HG02678 (cell line): ENCODE results near the gene FNDC3B.

ENCODE experiments used
- ATAC-seq: cut with Tn5 transposase; IDR thresholded peaks from one replicate; pipeline ENCODE4 v1.9.1; 2021; ENCODE audit warnings: mild to moderate bottlenecking, moderate library complexity; ENCODE audit not compliant: unreplicated experiment

Gene FNDC3B

DNA sequence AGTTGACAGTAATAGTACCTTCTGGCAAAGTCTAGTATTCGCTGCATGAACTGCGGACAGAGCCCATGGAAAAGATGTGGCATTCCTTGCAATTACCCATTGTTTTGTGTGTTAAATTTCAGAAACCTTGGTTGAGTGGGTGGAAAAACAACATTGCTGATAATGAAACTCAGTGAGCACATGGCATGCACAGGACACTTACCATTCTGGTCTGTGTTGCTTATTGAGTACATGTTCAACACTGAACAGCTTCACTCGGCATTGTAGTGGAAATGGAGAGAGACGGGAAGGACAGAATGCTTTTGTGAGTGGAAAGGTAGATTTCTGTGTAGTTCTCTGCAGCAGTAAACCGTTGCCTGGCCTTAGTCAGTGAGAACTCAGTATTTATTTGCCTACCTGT, 165.3 kb downstream of the FNDC3B start:
- ATAC-seq = no peak

DNA sequence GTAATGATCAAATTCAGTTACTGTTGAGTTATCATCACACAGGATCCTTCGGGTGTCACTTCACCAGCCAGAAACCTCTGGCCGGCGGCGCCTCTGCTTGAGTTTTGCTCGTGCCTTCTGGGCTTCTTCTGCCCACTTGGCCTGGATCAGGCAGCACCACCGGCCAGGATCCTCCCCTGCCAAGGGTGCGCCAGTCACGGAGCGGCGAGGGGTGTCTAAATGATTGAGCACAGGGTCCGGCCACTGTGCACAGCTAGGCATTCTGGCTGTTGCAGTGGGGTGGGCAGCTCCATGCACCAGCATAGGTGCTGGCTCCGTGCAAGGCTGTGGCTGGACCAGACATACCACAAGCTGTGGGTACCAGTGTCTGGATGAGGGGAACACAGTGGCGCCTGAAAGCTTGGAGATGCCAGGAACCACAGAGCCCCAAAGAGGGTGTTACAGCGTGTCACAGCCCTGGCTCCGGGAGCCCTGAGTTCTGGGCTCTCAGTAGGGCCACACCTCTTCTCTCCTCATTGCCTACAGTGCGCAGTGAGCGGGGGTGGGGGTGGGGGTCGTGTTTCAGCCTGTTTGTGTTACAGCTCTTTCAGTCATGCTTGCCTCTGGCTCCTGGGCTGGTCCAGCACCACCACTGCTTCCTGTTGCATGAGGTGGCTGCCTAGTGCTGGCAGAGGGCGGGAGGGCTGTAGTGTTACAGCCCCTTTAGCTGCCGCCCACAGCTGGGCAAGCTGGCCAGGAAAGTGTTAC, 169.4 kb downstream of the FNDC3B start:
- no peak for ATAC-seq

DNA sequence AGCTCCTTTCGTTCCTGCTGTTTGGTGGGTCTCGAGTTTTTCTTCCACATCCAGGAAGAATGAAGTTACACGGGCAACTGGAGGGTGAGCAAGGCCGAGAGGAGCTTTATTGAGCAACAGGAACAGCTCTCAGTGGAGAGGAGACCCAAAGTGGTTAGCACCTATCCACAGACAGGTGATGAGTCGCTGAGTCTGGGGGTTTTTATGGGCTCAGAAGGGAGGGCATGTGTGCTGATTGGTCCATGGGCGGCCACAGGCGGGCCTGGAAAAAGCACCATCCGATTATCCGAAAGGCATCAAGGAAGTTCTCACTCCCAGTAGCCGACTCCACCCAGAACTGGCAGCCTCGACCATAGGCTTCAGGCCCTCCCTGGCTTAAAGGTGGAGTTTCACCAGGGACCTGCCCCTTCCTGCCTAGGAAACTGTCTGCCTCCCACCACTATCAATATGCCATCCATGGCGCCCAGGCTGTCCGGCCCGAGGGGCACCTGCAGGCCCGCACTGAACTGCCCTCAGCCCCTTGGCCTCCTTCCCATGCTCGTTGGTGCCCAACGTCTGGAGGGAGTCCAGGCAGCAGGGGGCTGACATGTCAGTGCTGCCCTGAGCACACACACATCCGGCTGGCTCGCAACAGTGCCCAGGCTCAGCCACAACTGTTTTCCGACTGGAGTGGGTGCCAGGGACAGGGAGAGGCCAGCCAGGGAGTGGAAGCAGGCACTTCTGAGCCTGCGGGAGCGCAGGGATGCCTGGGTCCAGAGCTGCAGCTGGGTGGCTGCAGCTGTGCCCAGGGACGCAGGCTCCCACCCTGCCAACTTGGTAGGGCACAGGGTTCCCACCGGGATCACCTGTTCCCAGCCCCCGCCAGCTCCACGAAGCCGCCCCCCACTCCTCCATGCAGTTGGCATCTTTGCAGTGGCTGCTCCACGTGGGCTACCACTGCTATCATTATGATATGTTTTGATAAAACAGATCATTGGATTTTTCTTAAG, 170.2 kb downstream of the FNDC3B start:
- ATAC-seq = no peak

DNA sequence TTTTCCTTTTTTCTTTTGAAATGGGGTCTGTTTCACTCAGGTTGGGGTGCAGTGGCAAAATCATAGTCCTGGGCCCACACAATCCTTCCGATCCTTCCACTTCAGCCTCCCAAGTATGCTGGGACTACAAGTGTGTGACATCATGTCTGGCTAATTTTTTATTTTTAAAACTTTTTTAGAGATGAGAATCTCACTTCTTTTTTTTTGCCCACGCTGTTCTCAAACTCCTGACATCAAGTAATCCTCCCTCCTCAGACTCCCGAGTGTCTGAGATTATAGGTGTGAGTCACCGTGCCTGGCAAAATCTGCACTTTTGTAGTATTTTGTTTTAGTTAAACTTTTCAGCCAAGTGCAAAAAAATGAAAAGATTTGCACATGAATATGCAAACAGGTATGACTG, 171.0 kb downstream of the FNDC3B start:
- ATAC-seq = no peak

DNA sequence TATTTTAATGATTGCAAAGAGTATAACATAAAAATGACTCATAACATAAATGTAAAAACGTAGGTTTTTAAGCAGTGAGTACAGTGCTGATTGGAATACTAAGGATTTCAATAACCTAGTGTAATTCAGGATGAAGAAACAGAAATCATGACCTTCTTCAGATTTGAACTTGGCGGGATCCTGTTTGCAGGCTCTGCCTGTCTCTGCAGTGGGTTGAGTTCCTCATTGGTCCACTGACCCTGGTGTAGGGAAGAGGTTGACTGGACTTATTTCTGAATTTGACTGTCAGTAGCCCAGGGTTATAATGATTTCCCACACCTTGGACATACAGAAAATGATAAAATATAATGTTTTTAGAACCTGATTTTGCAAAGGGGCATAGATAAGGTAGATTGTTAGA, 171.7 kb downstream of the FNDC3B start:
- no peak for ATAC-seq

DNA sequence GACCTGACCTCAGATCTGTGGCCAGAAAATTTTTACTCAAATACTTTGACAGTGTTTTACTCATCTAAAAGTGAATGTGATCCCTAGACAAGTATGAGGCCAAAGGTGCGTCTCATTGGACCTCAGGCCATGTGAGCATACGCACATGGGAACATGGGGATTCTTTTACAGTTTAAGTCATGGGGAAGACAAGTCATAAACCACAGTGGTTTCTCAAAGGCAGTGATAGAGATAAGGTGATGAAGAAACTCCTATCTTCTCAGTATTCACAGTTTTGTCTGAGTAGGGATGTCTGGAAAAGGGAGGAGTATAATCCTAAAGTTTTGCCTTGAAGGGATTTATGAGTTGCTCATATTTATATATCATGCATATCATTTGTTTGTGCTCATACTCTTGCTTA, 173.8 kb downstream of the FNDC3B start:
- ATAC-seq = no peak

DNA sequence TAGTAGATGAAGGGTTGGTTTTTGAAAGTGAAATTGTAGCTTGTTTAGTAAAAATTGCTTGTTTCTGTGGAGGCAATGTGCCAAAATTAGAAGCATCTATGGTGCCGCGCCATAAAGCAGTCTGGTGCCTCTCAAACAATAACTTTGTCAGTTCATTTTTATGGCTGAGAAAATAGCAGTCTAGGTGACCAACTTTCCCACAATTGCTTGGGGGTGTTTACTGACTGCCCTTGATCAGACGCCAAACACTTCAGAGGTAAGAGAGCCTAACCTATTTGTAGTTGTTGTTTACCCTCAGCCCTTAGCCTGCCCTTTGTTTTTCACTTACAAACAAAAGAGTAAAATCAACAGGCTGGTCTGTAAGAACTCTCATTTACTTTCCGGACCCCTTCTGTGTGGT, 174.5 kb downstream of the FNDC3B start:
- ATAC-seq = no peak

DNA sequence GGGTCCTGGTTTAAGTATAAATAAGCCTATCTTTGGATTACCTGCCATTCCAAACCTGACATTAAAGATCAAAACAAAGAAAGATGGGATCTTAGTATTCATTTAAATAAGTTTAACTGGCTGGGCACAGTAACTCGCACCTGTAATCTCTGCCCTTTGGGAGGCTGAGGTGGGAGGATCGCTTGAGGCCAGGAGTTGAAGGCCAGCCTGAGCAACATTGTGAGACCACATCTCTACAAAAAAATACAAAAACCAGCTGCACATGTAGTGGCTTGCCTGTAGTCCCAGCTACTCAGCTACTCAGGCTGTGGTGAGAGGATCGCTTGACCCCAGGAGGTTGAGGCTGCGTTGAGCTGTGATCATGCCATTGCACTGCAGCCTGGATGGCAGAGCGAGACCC, 176.9 kb downstream of the FNDC3B start:
- ATAC-seq = no peak

DNA sequence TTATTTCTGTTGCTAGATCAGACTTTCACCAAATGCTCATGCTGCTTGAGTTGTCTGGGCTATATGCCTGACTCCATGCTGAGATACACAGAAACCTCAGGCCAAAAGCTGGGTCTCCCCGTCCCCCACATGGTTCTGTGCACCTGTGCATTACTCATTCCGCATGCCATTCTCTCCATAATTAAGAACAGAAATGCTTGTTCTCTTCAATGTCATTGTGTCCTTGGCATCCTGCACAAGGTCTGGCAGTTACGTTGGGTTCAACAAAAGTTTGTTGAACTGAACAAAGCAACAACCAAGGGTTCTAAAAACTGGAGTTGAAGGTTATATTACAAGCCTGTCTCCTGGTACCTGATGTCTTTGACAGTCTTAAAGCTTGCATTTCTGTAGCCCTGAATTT, 177.5 kb downstream of the FNDC3B start:
- no peak for ATAC-seq

DNA sequence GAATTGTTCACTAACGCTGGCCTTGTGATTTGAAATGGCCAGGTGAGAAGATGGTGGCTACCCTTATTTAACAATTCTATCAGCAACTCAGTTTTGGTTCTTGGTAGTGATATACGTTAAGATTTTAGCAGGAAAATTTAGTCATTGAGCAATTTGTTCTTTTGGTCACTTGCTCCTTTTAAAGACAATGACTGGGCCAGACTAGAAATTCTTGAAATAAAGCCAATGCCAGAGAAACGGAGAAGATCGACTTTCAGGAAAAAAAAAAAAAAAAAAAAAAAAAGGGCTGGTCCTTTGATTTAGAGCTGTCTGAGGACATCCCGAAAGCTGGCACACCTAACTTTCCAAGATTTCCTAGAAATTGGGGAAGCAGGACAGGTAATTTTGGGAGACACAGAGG, 178.5 kb downstream of the FNDC3B start:
- ATAC-seq = no peak

DNA sequence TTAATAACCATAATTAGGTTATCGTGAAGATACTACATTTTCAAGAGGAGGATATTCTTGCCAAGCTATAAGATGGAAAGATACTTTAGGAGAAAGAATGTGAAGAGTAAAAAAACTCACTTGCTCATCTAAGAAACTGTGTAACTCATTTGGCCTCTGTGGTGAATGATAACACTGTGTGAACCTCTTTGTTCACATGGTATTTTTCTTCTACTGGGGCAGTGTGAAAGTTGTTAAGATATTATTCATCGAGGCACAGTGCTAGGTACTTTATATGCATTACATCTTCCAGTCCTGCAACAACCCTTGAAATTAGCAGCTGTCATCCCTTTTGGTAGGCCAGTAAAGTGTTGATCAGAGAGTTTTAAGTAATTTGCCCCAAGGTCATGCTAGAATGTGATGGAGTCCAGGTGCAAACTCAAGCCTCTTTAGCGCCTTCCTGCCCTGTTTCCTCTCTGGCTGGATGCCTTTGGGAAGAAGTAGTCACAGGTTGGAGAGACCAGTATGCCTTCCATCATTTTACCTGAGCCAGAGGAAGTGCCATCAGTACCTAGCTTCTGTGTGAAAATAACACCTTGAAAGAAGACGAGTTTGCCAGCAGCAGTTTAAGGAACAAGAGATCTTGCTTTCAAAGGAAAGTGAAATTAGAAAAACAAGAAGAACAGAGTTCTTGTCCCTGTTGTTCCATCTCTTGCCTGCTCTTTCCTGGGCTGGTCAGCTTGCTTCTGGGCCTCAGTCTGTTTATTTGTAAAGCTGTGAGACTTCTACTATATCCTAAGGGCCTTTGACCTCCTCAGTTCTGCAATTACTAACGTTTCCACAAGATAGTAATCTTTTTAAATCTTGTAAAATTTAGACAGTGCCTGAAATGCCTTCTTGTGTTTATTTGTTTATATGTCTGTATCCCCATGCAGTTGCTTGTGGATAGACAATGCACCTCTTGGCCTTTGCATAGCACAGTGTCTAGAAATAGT, 179.3 kb downstream of the FNDC3B start:
- ATAC-seq = no peak

DNA sequence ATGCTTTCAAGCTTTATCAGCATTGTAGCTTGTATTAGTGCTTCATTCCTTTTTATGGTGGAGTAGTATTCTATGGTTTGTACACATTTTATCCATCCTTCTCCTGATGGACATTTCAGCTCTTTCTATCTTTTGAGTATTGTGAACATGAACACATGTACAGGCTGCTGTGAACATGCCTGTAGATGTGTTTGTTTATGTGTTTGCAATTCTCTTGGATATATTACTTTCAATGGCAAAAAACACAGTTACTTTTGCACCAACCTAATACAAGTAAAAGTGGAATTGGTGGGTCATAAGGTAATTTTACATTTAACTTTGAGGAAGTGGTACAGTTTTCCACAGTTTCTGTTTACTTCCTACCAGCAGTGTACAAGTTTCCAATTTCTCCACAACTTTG, 180.4 kb downstream of the FNDC3B start:
- no peak for ATAC-seq

DNA sequence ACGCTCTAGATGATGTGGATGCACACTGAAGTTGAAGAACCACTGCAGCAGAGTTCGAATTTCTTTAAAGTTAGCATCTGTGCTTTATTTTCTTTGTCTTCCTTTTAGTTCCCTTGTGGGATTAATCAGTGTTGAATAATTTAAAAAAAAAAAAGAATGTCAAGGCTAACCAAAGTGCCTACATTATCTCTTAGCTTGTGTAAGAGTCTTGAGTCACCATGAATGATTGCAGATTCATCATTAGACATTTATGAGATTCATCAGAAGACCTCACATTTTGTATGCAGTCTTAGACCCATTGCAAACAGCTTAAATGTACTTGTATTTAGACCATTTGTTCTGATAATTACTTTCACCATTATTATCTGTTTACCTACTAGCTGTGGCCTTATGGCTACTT, 182.2 kb downstream of the FNDC3B start:
- ATAC-seq = no peak

DNA sequence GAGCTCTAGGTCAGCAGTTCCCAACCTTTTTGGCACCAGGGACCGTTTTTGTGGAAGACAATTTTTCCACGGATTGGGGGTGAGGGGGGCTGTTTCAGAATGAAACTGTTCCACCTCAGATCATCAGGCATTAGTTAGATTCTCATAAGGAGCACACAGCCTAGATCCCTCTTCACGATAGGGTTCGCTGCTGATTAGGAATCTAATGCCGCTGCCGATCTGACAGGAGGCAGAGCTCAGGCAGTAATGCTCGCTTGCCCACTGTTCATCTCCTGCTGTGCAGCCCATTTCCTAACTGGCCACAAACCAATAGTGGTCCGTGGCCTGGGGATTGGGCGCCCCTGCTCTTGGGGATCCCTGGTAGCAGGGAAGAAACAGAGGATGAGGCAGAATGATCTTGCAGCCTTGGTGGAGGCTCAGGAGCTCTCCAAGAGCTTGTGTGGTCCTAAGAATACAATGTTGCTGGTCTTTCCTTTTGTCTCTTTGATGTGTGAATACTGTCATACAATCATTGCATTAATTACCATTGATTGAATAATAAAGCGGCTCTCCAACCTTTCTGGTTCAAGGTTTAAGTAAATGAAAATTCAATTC, 183.2 kb downstream of the FNDC3B start:
- ATAC-seq = no peak

DNA sequence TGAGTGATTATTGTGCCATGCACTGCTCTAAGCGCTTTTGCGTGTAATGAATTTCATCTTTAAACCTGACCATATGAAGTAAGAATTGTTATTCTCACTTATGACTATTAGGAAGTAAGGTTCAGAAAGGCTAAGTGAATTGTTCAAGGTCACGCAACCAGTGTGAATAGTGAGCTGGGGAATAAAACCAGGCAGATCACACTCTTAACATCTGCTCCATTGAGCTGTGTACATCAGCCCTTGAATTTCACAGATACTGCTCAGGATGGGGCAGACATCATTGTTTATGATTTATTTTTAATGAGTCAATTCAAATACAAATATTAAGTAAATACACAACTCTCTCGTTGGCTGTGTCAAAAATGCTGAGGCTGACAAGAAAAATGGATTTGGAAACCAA, 184.5 kb downstream of the FNDC3B start:
- no peak for ATAC-seq

DNA sequence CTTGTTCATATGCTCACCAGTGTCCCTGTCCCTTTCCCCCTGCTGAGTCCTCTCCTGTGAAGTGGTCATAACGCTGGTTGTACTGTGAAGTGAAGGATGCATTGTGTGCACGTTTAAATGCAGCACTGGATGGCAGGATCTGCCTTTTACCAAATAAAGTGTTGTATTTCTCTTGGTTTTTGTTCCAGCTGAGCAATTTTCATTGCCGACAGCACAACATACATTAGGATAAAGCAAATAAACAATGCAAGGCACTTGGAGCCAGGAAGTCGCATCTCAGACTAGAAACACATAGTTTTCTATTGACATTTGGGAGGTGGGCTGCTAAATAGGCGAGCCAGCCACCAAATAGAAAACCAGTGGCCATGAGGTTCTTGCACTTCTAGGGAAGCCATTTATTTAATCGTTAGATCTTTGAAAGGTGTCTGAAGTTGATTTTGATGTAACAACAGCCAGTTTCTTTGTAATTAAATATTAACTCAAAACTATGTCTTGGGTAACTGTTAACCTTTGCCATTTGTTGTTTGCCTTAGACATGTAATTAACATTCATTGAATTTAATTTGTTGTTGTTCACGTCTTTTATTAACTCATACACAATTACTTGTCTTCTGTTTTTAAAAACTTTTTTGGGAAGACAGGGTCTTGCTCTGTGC, 185.3 kb downstream of the FNDC3B start:
- no peak for ATAC-seq

DNA sequence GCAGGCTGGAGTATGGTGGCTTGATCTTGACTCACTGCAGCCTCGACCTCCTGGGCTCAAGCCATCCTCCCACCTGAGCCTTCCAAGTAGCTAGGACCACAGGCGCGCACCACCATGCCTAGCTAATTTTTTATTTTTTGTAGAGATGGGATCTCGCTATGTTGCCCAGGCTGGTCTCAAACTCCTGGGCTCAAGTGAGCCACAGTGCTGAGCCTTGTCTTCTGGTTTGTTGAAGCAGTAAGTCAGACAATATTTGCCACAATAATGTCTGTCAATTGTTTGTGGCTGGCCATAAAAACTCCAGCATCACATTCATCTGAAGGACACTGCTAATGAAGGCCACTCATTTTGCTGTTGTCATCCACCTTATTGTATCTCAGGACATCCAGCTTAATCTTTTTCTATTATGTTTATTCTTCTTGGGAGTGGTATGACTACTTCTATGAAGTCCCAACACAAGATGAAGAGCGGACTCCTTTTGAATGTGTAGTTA, 185.9 kb downstream of the FNDC3B start:
- no peak for ATAC-seq

DNA sequence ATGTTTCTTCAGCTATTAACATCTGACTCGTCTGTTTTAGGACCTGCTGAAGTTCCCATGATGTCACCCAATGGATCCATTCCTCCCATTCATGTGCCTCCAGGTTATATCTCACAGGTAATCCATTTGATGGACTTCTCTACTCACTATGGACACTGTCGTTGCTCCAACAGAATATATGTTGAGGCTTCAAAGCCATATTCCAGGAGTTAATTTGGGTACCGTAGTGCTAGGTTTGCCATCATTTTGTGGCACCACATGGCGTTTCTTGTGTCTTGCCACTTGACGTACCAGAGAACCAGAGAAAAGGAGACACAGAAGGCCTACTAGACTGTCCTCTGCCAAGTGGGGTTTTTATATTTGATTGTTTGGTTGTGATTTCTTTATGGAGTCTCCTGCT, 187.5 kb downstream of the FNDC3B start:
- ATAC-seq = no peak

DNA sequence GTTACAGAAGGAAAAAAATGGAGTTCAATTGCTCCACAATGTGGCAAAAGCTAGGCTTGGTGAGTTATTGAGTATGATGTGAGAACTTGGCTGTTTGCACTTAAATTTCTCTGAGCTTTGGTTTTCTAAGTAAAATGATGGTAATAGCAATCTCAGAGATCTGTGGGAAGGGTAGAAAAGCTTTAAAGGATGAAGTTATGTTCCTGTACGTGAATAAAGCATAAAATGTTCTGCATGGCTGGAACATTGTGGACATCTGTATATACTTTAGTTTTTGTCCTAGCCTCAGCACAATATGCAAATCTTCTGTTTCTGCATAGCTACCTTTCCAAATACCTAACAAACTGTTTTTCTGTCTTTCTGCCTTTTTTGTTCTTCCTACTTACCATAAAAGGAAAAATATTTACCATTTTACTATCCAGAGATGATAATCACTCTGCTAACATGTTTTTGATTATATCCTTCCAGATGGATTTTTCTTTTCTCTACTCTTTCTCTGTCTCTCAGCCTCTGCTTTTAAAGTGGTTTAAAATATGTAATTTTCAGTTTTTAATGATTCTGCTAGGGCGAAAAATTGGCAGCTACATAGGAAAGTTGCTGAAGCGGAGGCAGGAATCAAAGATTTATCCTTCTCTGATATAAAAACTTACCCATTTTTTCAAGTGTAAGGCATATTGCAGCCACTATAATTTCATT, 188.1 kb downstream of the FNDC3B start:
- no peak for ATAC-seq
